Spinal cord (tissue), 10 donors: Measurements from ENCODE around the gene RAD51B. TPM values are rescaled to one million over a fixed set of nuclear protein-coding genes. Genes with fewer than 3 reads are reported as not detected.

ENCODE experiments used
- DNase-seq, 6 donors: peaks; one replicate each; pipeline versions ENCODE4 v3.0.0 to v3.0.0-alpha.2; 2013 to 2015; ENCODE audit warnings: low spot score in 6 of 6, low read depth in 4 of 6
- H3K27ac ChIP-seq: one replicate; pipeline ENCODE4 v1.5.1; 2013; ENCODE audit warnings: low read depth, low read length, control low read depth
- H3K27me3 ChIP-seq: one replicate; pipeline ENCODE4 v1.6.1; 2013; ENCODE audit warnings: low read length; ENCODE audit not compliant: control insufficient read depth, insufficient read depth
- H3K36me3 ChIP-seq: one replicate; pipeline ENCODE4 v1.6.1; 2013; ENCODE audit warnings: low read length; ENCODE audit not compliant: control insufficient read depth, insufficient read depth
- H3K4me1 ChIP-seq: one replicate; pipeline ENCODE4 v1.6.1; 2013; ENCODE audit warnings: low read length; ENCODE audit not compliant: control insufficient read depth, insufficient read depth
- H3K4me3 ChIP-seq: one replicate; pipeline ENCODE4 v1.5.1; 2013; ENCODE audit warnings: low read depth, low read length, control low read depth
- H3K9me3 ChIP-seq: one replicate; pipeline ENCODE4 v1.6.1; 2013; ENCODE audit warnings: low read length; ENCODE audit not compliant: control insufficient read depth, insufficient read depth
- WGBS: methylation state at CpG from one replicate; pipeline ENCODE4 v1.1.5; 2013; ENCODE audit warnings: missing lambda C conversion rate; ENCODE audit not compliant: insufficient coverage; 5-methylcytosine and 5-hydroxymethylcytosine counted together
- polyA plus RNA-seq, 2 donors: library from polyadenylated mRNA; unstranded; fragments of 120-200 nt; gene quantifications; one replicate each; pipeline ENCODE4 v1.2.1, GENCODE V29; 2013; ENCODE audit not compliant: insufficient read length in 2 of 2
- total RNA-seq, 2 donors: library from RNA; depleted of rRNA in 1 of 2; stranded (reverse); fragments of 120-200 nt in 1 of 2; fragments of >200 nt in 1 of 2; gene quantifications; one replicate each; pipeline versions ENCODE4 v1.2.3 to v1.2.4, GENCODE V29; 2013 to 2014
- donor health status: healthy.

RAD51B gene
- total and polyA plus RNA-seq, 4 donors: 5.7 to 28.9 (median 14.4) TPM

DNA sequence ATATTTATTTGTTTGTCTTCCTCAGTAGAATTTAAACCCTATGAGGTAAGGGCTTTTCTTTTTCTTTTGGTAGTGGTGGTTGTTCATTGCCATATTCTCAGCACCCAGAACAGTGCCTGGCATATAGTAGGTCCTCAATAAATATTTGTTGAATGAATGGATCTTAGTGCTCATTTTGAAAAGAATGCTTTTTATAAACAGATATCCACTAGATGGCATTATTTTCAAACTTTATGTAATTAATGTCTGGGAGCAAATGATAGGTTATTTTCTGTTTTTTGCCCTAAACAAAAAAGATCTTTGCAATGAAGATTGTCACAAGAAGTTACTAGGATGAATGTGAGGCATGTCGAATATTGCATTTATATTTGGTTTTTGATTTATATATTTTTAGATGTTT lies 64.1 kb downstream of the RAD51B start:
- H3K4me1 ChIP-seq: no peaks in the 10 kb centered on the region
- no peaks in the 10 kb centered on the region for H3K9me3 ChIP-seq
- WGBS: no CpG with 5 or more reads among the region's 1 CpG
- H3K27me3 ChIP-seq: no peaks in the 10 kb centered on the region
- H3K36me3 ChIP-seq: no peaks in the 10 kb centered on the region
- peak in 3 of 6 donors; percentile 2 to 55 (median 37) for DNase-seq
- H3K27ac ChIP-seq: no peak overlapping the region
- no peak overlapping the region for H3K4me3 ChIP-seq

DNA sequence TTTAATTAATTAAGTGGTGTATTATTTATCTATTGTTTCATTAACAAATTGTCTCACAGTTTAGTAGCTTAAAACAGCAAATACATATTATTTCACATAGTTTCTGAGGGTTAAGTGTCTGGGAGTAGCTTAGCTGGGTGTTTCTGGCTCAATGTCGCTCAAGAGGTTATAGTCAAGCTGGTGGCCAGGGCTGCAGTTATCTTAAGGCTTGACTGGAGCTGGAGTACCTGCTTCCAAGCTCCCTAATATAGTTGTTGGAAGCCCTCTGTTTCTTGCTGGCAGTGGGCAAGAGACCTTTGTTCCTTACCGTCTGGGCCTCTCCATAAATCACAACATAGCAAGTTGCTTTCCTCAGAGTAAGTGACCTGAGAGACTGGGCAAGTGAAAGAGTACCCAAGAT lies 66.6 kb downstream of the RAD51B start:
- Histone ChIP-seq H3K27ac (no peak overlapping the region), H3K4me1 (no peaks in the 10 kb centered on the region), H3K27me3 (no peaks in the 10 kb centered on the region), H3K4me3 (no peak overlapping the region), H3K9me3 (no peaks in the 10 kb centered on the region), H3K36me3 (no peaks in the 10 kb centered on the region)
- WGBS: 83% methylated on average over 1 of the region's 2 CpGs
- DNase-seq: peak in 1 of 6 donors; percentile 9

DNA sequence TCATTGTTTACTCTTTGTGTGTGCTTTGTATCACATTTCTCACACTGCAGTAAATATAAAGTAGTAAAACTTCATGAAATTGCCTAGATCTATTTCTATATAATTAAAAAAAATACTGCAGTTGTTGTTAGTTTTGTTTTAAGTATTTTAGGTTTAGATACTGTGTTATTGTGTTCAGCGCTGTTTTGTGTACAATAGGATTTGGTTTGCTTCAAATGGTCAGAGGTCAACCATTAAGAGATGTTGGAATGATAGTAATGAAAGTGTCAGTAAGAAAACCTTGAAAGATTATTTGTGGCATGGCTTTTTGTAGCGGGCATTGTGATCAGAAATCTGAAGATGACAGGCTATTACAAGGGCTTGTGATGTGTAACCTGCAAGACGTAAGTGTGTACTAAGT lies 67.9 kb downstream of the RAD51B start:
- H3K4me1 ChIP-seq: no peaks in the 10 kb centered on the region
- no peak for DNase-seq
- no peaks in the 10 kb centered on the region for H3K27me3 ChIP-seq
- H3K4me3 ChIP-seq: no peak overlapping the region
- no peaks in the 10 kb centered on the region for H3K36me3 ChIP-seq
- H3K27ac ChIP-seq: no peak overlapping the region
- 86% methylated on average over 1 of the region's 3 CpGs for WGBS
- H3K9me3 ChIP-seq: no peaks in the 10 kb centered on the region

DNA sequence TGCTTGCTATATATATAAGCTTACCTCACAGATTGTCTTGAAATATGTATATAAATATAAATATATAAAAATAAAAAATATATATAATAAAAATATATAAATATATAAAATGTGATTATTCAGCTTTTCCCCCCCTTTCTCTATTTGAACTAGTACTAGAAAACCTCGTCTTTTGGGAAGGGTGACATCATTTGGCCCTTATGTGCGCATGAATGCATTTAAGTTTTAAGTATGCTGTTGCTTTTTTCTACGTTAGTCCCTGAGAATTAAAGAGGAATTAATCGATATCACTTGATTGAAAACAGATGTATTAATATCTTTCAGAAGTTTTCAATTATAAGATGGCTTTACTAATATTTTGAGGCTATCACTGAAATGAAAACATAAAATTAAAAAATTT lies 69.9 kb downstream of the RAD51B start:
- H3K27ac ChIP-seq: no peak overlapping the region
- H3K4me3 ChIP-seq: no peak overlapping the region
- H3K36me3 ChIP-seq: no peaks in the 10 kb centered on the region
- no CpG with 5 or more reads among the region's 4 CpGs for WGBS
- no peaks in the 10 kb centered on the region for H3K9me3 ChIP-seq
- H3K27me3 ChIP-seq: no peaks in the 10 kb centered on the region
- H3K4me1 ChIP-seq: no peaks in the 10 kb centered on the region
- DNase-seq: no peak

DNA sequence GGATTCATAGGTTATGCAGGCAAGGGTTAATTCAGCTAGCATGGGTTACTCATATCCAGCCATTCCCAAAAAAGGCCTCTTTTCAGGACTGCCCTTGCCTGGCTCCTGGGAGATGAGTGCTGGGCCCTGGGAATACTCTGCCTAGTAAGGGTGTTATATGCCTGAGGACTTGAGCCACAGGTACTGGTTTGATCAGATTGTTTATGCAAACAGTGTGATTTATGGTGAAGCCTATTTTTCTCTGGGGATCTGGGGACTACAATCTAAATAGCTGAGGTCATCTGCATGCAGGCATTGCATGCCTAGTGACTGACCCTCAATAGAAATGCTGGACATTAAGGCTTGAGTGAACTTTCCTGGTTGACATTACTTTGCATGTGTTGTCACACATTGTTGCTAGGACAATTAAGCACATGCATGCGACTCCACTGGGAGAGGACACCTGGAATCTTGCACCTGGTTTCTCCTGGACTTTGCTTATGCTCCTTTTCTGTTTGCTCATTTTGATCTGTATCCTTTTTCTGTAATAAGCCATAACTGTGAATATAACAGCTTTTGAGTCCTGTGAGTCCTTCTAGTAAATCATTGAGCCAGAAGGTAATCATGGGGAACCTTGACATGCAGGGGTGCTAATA lies 73.0 kb downstream of the RAD51B start:
- WGBS: 86% methylated on average over 1 of the region's 1 CpG
- Histone ChIP-seq H3K27ac (no peak overlapping the region), H3K27me3 (no peaks in the 10 kb centered on the region), H3K4me1 (no peaks in the 10 kb centered on the region), H3K9me3 (no peaks in the 10 kb centered on the region), H3K36me3 (no peaks in the 10 kb centered on the region), H3K4me3 (no peak overlapping the region)
- DNase-seq: no peak

DNA sequence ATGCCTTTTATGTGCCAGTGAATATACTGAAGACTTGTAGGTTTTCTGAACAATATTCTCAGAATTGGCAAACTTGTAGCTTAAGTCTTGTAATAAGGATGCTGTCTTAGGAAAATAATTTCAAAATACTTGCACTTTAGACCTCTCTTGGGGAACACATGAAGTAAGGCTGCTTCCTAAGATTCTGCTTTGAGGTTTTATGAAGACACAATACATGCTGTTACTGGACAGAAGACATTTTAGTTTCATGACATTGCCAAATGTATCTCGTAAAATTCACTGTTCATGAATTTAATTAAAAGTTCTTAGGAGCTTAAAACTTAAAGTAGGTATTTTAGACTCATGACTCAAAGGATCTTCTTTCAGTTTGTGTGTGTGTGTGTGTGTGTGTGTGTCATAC lies 80.7 kb downstream of the RAD51B start:
- no peaks in the 10 kb centered on the region for H3K4me1 ChIP-seq
- no peaks in the 10 kb centered on the region for H3K27me3 ChIP-seq
- DNase-seq: no peak
- no peak overlapping the region for H3K4me3 ChIP-seq
- H3K36me3 ChIP-seq: no peaks in the 10 kb centered on the region
- no CpG with 5 or more reads among the region's 1 CpG for WGBS
- H3K9me3 ChIP-seq: peaks cover 6% of the 10 kb centered on the region
- H3K27ac ChIP-seq: no peak overlapping the region

DNA sequence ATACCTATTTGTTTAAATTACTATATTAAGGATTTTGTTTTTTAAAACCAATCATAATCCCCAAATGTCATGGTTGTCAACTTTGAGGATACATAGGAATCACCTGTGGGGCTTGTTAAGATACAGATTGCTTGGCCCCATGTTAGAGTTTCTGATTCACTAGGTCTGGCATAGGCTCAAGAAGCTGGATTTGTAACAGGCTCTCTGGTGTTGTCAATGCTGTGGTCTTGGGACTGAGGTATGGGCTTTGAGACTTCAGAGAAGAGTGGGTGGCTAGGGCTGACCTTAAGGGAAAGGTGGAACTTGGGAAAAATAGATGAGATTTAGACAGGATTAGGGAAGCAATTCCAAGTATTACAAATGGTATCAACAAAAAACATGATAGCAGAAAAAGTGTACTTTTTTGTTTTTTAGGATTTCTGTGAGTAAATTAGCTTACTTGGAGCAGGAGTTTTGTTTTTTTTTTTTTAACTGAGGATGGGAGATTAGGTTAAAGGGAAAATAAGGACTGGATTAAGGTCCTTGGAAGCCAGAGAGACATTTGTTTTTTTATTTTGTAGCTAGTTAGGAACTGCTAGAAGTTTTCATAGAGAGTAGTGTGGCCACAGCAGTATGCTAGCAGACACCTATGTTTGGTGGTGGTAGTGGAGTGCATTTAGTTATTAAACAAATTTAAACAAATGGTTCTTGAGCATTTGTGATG lies 88.6 kb downstream of the RAD51B start:
- no peaks in the 10 kb centered on the region for H3K4me1 ChIP-seq
- DNase-seq: no peak
- H3K9me3 ChIP-seq: peaks cover 2% of the 10 kb centered on the region
- no peak overlapping the region for H3K27ac ChIP-seq
- H3K27me3 ChIP-seq: no peaks in the 10 kb centered on the region
- no peak overlapping the region for H3K4me3 ChIP-seq
- no peaks in the 10 kb centered on the region for H3K36me3 ChIP-seq

DNA sequence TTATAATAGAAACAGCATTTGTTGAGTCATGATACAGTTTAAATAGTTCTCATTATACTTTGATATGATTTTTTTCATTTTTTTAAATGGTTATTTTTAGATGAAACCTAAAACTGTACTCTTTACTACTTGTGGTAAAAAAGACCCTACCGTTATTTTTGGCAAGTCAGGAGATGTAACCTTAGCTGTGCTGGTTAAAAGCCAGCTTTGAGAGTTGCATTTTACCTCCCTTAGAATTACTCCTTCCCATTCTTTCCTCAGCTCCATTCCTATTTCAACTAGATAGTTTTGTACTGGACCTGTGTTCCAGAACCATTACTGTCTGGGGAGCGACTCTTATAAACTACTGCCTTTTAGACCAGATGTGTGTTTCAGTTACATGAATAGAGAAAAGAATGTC lies 92.0 kb downstream of the RAD51B start:
- no peaks in the 10 kb centered on the region for H3K4me1 ChIP-seq
- no CpG with 5 or more reads among the region's 2 CpGs for whole genome bisulfite sequencing
- no peaks in the 10 kb centered on the region for H3K9me3 ChIP-seq
- H3K4me3 ChIP-seq: no peak overlapping the region
- H3K27ac ChIP-seq: no peak overlapping the region
- H3K27me3 ChIP-seq: no peaks in the 10 kb centered on the region
- H3K36me3 ChIP-seq: no peaks in the 10 kb centered on the region
- DNase-seq: peak in 1 of 6 donors; percentile 11

DNA sequence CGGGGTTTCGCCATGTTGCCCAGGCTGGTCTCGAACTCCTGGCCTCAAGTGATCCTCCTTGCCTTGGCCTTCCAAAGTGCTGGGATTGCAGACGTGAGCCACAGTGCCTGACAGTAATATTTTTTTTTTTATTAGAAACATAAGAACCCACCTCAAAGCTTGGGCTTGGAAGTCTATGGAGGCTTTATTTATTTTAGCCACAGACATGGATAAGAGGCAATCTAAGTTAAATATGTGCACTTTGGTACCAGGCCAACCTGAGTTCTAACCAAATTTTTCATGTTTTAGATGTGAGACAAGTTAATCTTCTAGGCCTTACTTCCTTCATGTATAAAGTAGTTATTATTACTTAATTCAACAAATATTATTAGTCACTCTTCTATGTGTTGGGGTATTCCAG lies 96.9 kb downstream of the RAD51B start:
- H3K4me1 ChIP-seq: no peaks in the 10 kb centered on the region
- H3K9me3 ChIP-seq: no peaks in the 10 kb centered on the region
- WGBS: 100% methylated on average over 1 of the region's 4 CpGs
- H3K4me3 ChIP-seq: no peak overlapping the region
- DNase-seq: no peak
- no peak overlapping the region for H3K27ac ChIP-seq
- H3K36me3 ChIP-seq: no peaks in the 10 kb centered on the region
- no peaks in the 10 kb centered on the region for H3K27me3 ChIP-seq

DNA sequence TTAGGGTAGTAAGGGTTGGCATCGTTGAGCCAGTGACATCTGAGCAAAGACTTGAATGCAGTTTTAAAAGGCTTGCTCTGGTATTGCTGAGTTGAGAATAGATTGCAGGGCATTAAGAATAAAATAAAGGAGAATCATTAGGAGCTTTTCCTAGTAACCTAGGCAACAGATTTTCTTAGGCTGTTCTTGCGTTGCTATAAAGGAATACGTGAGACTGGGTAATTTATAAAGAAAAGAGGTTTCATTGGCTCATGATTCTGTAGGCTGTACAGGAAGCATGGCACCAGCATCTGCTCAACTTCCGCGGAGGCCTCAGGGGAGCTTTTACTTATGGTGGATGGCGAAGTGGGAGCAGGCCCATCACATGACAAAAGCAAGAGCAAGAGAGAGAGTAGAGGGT lies 97.4 kb downstream of the RAD51B start:
- no peak overlapping the region for H3K27ac ChIP-seq
- H3K4me1 ChIP-seq: no peaks in the 10 kb centered on the region
- DNase-seq: peak in 2 of 6 donors; percentile 27 to 80
- WGBS: 34% methylated on average over 3 of the region's 6 CpGs
- no peaks in the 10 kb centered on the region for H3K36me3 ChIP-seq
- H3K9me3 ChIP-seq: no peaks in the 10 kb centered on the region
- no peak overlapping the region for H3K4me3 ChIP-seq
- no peaks in the 10 kb centered on the region for H3K27me3 ChIP-seq
